GM19455 (cell line): ENCODE measurements around the gene FTL.

Experiments
- ATAC-seq: cut with Tn5 transposase; IDR thresholded peaks from one replicate; pipeline ENCODE4 v1.9.1; 2021; ENCODE audit not compliant: unreplicated experiment

The FTL gene

DNA sequence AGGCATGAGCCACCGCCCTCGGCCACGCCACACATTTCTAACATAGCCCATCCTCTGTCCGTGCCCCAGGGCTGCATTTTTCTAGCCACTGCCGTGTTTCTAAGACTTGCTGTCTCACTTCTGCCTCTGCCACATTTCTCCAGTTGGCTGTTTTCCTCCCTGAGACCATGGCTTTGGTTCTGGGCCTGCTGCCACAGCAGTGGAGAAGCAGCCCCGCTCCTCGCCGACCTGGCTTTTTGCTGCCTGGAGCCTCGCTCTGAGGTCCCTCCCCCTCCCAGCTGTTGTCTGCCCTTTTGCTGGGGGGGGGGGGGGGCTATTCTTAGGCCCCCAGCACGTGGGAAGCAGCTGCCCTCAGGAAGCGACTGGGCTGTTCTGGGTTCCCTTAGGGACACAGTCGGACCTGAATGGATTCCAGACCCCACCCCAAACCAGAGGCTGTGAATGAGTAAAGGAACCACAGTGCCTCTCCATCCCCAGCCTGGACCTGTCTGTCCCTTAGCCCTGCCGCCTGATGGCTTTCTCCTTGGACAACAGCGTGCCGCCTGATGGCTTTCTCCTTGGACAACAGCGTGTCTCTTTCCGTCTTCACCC lies 24.7 kb downstream of the FTL start:
- no peak for ATAC-seq

DNA sequence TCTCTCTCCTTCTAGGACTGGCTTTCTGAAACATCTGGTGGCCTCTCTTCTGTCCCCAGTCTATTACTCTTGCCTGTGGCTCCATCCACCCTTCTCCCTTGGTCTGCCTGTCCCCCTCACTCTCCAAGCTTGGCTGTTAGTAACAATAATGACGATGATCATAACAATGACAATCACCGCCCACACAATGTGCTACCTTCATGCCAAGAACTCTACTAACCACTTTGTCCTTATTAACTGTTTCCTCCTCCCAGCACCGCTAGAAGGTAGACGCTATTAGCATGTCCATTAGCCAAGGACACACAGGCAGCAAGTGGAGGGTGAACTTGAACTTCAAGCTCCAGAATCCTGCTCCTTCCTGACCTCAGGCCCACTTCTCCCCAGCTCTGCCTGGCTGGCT lies 25.3 kb downstream of the FTL start:
- ATAC-seq = no peak

DNA sequence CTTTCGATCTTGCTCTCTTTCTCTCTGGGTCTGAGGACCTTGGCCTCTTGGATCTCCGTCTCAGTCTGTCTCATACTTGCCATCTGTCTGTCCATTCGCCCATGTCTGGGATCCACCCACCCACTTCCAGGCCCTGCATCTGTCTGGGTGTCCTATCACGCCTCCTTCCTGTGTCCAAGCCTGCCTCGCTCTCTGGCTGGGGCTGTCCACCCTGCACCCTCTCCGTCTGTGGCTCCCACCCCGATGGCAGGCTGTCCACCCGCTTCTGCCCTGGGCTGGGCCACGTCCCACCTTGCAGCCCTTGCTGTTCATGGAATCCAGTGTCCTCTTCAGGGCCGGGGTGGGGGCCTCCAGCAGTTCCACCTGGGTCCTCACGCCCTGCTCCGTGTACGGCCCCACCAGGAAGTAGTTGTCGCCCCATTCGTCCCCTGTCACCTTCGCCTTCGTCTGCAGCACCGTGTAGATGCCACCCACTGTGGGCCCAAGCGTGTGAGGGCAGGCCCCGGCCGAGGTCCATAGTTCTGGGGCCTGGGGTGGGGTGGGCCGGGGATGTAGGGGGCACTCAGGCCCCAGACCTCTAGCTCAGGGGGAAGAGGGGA lies 26.0 kb downstream of the FTL start:
- ATAC-seq = no peak

DNA sequence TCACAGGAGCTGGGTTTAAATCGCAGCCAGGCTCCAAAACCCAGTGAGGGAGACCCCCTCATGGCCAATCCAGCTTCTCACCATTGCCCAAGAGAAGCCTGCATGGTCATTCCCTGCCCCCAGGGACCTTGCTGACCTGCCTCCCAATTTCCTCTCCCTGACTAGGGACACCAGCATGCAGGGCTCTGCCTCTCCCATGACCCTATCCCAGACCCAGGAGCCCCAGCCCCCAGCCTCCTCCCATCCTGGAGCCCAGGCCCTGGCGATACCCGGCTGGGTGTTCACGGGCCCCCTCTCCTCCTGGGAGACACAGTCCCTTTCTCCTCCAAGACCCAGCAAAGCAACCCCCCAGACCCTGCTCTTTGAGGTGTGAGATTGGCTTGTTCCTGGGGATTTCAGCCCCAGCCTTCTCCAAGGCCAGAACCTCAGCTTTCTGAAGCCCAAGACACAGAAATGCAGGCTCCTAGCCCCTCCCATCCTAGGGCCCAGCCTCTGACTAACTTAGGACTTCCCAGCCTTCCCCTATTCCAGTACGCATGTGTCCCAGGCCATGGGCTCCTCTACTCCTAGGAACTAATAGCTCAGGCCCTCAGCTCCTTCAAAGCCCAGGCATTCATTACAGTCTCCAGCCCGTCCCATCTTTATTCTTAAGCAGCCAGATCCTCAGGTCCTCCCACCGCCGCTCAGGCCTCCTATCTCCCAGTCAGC lies 26.9 kb downstream of the FTL start:
- ATAC-seq = no peak

DNA sequence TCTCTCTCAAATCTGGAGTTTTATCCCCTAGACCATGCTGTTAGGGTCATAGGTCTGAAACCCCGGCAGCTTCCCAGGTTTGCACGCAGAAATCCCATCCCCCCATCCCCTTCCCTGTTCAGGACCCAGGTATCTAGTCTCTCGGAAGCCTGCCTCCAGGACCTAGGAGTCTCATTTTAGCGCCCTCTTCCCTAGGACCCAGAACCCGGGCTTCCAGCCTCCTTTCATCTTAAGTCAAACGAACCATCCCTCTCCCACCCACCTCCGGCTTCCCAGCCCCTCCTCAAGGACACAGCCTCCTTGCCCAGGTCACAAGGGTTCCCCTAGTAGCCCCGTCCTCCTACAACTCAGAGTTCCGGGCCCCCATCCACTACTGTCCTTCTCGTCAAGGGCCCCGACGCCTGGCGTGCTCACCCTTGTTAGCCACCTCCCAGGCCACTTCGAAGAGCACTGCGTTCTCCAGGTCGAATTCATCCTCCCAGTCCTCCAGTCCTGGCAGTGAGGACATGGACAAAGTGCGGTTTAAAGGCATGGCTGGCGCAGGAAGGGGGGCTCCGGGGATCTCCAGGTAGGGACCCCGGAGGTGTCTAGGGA lies 27.6 kb downstream of the FTL start:
- no peak for ATAC-seq

DNA sequence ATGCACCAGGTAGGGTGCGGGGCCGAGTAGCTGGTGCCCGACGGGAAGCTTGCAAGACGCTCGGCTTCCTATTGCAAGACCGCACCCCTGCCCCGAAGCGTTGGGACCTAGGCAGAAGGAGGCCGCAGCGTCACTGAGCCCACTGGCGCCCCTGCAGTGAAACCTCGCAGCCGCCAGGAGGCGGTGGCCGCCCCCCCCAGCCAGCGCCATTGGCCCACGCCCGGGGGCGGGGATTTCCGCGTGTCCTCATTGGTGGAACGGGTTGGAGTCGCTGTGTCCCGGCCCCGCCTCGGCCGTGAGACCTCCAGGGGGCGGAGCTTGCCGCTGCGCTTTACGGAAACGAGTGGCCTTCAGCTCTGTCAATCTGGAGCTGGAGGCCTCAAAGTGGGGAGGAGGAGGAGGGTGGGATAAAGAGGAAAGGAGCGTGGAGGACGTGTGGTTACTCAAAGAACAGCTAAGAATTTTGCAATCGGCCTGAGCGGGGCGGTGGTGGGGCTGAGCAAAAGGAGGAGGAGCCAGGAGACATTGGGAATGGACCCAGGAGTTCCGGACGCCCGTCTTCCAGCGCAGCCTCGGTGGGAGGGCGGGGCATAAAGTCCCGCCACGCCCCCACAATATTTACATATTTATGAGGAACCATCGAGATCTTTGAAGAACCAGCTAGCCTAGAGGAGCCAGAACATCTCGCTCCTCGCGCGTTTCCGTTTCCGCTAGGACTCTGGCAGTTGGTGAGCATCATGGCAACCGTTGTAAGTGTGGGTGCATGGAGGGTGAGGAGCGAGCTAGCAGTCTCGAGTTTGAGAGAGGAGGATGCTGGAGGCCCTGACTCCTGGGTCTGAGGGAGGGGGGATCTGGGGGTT lies 28.3 kb downstream of the FTL start, which contains the start of the genes GYS1 and RUVBL2:
Gene GYS1, minus strand, starts transcription at position 135 of the 860 bp plus-strand sequence. CDS start 197 bp downstream, outside the sequence.
Gene RUVBL2, plus strand, starts transcription at position 713 of the 860 bp plus-strand sequence. Its CDS starts 25 bp downstream, at position 738.
- peak; percentile 82 for ATAC-seq

DNA sequence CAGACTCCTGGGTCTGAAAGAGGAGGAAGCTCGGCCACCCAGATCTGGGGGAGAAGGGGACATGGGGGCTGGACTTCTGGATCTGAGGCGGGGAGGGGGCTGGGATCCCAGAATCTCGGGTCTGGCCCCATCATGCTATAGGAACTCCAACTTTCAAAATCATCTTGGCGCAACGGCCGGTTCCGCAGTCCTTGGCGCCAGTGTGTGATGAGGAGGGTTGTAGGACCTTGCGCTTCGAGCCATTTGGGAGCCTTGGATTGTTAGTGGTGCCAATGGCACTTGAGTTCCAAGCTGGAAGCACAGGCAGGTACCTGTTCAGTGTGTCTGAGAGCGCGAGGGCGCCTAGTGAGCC lies 28.9 kb downstream of the FTL start:
- ATAC-seq = no peak

DNA sequence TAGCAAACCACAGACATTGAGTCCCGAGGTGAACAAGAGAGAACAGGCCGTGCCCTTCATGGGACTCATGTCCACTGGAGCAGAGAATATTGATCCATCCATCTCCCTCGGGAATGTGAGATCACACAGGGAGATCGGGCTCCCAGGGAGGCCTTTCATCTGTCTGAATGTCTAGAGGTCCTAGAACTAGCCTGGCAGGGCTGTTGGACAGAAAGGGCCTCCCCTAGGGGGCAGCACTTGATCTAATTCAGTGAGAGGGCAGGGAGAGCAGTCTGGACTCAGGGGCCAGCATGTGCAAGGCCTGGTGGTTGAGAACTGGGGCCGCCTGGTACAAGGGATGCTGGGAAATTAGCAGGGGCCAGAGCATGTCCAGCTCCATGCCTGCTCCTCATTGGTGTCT lies 32.9 kb downstream of the FTL start:
- no peak for ATAC-seq

DNA sequence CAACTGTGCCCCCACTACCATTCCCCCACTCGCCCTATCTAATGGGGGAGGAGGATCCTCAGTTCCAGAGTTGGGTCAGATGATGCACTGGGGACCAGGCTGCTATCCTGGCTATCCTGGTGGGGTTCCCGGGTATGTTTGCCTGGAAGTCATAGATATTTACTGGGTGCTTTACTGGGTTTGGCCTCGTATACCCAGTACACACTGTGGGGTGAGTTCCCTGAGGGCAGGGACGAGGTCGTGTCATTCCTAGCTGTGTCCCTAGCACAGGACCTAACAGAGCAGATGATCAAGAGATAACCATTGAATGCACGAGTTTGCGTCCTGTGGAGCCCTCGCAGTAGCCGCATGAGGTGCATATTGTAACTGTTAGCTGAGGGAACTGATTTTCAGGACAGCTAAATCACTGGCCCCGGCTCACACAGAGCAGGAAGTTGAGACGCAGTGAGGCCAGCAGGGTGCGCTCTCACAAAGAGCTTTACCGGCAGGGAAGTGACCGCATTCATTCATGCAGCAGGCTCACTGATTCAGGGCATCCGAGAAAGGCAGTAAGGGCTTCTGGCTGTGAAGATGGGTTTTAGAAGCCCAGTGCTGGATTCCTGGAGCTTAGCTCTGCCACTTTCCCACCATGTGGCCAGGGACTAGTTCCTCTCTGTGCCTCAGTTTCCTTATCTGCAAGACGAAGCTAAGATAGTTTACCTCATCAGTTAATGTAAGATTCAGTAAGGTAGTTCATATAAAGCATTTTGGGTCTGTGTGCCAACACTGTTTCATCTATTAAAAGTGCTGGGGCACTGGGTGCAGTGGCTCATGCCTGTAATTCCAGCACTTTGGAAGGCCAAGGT lies 34.6 kb downstream of the FTL start:
- ATAC-seq = no peak

DNA sequence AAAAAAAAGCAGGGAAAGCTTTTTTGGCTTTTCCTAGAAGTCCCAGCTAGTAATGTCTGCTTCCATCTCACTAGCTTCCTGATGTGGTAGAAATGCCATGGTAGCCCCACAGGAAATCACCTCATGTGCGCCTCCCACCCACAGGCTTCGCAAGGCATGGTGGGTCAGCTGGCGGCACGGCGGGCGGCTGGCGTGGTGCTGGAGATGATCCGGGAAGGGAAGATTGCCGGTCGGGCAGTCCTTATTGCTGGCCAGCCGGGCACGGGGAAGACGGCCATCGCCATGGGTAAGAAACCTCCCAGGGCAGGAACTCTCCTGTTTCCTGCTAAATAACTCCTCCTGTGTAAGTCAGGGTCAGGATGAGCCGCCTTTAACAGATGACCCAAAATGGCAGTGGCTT lies 39.0 kb downstream of the FTL start:
- ATAC-seq = no peak

DNA sequence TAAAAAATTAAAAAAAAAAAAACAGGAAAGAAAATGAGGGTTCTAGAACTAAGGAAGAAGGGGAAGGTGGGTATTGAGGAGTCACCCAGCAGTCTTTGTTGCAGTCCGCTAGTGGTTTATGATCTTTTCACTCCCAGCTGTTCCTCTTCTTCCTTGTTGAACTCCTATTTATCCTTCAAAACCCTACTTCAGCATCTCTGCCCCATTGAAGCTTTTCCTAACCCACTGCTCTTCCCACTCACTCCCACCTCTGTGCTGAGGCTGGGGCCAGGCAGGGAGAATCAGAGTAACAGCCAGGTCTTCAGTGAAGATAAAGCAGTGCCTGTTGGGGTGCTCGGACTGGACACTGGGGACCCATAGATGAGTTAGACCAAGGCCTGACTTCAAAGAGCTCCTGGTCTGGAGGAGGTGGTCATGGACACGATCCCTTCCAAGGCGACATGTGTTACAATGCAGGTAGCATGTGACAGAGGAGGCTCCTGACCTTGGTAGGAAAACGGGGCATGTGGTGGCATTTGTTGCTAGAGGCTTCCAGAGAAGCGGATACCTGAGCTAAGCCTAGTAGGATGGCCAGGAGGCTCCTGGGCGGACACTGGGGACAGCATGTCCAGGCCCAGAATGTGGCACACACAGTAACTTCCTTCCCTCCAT lies 40.0 kb downstream of the FTL start:
- ATAC-seq = no peak

DNA sequence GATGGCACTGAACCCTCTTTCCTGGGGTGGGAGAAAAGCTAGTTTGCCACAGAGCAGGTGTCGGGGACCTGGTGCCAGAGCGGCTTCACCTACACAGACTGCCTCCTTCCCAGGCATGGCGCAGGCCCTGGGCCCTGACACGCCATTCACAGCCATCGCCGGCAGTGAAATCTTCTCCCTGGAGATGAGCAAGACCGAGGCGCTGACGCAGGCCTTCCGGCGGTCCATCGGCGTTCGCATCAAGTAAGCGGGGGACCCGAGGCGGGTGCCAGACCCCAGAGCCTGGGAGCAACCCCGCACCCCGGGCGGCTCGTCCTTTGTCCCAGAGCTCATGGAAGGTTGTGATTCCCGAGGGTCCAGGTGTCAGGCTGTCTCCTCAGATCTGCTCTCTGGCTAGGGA lies 41.8 kb downstream of the FTL start:
- no peak for ATAC-seq

DNA sequence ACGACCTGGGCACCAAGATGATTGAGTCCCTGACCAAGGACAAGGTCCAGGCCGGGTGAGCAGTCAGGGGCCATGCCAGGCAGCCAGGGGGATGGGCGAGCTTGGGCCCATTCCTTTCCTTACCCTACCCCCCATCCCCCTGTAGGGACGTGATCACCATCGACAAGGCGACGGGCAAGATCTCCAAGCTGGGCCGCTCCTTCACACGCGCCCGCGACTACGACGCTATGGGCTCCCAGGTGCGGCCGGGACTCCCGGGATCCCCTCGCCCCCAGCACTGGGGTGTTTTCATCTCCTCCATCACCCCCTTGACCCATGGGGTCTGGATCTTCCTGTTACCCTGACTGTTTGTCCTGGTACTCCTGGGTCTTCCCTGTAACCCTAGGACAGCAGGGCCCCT lies 44.7 kb downstream of the FTL start:
- no peak for ATAC-seq

DNA sequence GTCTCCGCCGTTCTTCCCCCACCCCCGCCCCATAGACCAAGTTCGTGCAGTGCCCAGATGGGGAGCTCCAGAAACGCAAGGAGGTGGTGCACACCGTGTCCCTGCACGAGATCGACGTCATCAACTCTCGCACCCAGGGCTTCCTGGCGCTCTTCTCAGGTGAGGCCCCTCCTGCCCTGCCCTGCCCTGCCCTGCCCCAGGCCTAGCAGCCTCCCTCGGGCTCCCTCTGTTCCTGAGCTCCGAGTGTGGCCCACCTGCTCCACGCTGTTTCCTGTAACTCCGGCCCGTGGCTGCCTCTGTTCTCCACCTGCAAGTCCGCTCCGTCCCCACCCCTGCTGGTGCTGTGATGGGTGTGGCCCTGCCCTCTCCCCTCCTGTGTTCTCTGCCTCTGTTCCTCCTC lies 45.3 kb downstream of the FTL start:
- no peak for ATAC-seq

DNA sequence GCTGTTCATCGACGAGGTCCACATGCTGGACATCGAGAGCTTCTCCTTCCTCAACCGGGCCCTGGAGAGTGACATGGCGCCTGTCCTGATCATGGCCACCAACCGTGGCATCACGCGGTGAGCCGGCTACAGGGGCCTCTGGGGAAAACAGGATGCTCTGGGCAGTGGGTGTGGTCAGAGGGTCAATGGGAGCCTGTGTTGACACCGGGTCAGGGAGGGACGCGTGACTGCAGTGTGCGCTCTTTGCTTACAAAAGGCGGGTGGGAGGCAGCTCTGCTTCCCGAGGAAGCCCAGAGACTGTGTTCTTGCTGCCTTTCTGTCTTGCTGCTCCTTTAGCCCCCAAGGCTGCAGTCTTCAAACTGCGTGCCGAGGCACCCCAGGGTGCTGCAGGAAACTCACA lies 46.1 kb downstream of the FTL start:
- ATAC-seq = no peak

DNA sequence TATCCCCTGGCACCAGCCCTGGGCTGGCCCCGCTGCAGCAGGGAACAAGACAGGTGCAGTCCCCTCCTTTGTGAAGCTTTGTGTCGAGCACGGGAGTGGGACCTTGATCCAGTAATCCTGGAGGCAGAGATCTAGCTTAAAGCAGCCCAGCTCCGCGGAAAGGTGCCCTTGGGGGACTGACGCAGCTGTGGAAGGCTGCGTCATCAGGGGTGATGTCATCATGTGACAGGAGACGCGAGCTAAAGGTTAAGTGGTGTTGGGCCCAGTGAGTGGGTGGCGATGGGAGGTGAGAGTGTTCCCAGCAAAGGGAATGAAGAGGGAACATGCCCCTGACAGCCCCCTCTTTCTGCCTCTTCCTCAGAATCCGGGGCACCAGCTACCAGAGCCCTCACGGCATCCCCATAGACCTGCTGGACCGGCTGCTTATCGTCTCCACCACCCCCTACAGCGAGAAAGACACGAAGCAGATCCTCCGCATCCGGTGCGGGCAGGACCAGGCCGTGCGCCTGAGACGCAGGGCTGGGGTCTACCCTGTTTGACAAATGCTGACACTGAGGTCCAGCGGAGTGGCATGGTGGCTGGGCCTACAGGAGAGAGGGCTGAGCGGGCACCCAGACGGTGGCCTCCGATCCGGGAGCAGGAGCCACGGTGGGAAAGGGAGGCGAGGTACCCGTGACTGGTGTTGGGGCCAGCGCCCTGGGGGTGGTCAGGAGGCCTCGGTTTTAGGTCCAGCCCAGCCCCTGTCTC lies 49.2 kb downstream of the FTL start:
- ATAC-seq = no peak

DNA sequence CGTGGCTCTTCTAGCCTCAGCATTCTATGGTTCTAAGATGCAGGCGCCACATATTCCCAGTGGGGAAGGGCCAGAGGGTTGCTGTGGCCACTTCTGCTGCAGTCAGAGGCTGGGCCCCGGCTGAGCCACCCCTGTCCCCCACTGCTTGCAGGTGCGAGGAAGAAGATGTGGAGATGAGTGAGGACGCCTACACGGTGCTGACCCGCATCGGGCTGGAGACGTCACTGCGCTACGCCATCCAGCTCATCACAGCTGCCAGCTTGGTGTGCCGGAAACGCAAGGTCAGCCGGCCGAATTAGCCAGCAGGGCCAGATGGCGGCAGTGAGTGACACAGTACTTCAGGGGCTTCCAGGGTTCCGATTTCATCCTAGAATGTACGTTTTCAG lies 49.8 kb downstream of the FTL start:
- ATAC-seq = no peak

DNA sequence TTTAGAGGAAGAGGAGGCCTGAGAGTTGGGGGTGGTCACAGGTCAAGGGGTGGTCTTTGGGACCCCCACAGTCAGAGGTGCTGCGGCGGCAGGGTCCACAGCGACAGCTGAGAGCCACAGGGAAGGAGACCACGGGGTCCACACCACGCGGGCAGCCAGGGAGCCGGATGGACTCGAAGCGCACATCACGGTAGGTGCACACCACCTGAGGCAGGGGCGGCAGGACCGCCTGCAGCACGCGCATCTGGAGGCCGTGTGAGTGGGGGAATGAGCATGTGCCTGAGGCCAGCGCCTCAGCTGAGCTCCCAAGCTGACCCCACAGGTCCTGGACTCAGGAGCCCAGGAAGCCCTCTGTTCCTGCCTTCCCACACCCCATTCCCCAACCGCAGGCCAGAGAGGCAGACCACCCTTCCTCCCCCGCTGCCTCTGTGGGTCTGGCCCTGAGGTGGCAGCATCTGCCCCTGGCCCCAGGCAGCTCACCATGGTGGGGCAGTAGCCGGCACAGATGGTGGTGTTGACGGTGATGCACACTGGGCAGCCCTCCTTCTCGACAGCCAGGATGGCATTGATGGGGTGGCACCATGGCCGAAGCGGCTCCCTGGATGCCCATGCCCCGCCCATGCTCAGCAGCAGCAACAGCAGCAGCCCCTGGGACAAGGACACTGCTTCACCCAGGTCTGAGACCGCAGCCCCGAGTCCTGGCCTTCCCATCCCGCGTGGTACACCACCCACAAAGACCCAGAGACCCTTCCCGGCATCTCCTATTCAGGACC lies 51.1 kb downstream of the FTL start:
- ATAC-seq = no peak
